ENCODE data around the gene IFI30. TPM values are rescaled to one million over a fixed set of nuclear protein-coding genes. Genes with fewer than 3 reads are reported as not detected.

IFI30 gene
- total RNA-seq, 1 donor from 2014 or later = 0.36 TPM

GRCh38 chr19:18130523-18131242 is 42.9 kb upstream of the IFI30 start:
- Mint-ChIP-seq H3K27ac (no peak overlapping the region), H3K36me3 (peaks cover 24% of the 10 kb centered on the region), H3K4me1 (no peaks in the 10 kb centered on the region), H3K9me3 (no peaks in the 10 kb centered on the region), H3K4me3 (no peak overlapping the region), H3K27me3 (ENCODE audit: low read depth) (no peaks in the 10 kb centered on the region)
- no peak for DNase-seq (ENCODE audit: low spot score in 2 of 2, unreplicated experiment in 2 of 2)
- no peak for TF ChIP-seq CTCF (IDR thresholded peaks at IDR 0.05; ENCODE audit: unreplicated experiment)

- no peak for DNase-seq (ENCODE audit: low spot score in 2 of 2, unreplicated experiment in 2 of 2)
- Mint-ChIP-seq H3K27me3 (ENCODE audit: low read depth) (no peaks in the 10 kb centered on the region), H3K4me3 (no peak overlapping the region), H3K9me3 (no peaks in the 10 kb centered on the region), H3K4me1 (no peaks in the 10 kb centered on the region), H3K36me3 (peaks cover 24% of the 10 kb centered on the region), H3K27ac (no peak overlapping the region)
- TF ChIP-seq CTCF (IDR thresholded peaks at IDR 0.05; ENCODE audit: unreplicated experiment) = no peak
Observed at GRCh38 chr19:18131841-18132596, 41.6 kb upstream of the IFI30 start.

- no peak for TF ChIP-seq CTCF (IDR thresholded peaks at IDR 0.05; ENCODE audit: unreplicated experiment)
- DNase-seq (ENCODE audit: low spot score in 2 of 2, unreplicated experiment in 2 of 2) = no peak
- H3K36me3 Mint-ChIP-seq = peaks cover 25% of the 10 kb centered on the region
Observed at GRCh38 chr19:18135712-18136584, 37.7 kb upstream of the IFI30 start.

DNA sequence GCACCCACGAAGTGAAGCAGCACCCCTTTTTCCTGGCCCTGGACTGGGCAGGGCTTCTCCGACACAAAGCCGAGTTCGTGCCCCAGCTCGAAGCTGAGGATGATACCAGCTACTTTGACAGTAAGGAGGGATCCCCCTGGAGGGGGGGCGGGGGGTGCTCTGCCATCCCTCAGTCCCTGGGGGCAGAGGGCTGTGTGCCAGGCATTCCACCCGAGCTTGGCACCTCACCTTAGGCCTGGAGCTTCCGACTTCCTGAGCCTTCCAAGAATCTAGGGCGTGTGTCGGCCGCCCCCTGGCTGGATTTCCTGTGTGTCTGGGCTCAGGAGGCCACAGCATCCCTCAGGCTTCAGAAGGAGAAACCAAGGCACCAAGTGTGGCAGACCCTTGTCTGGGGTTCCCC is 36.4 kb upstream of the IFI30 start:
- DNase-seq (ENCODE audit: low spot score in 2 of 2, unreplicated experiment in 2 of 2) = no peak
- no peak overlapping the region for H3K27ac Mint-ChIP-seq
- no peak for TF ChIP-seq CTCF (IDR thresholded peaks at IDR 0.05; ENCODE audit: unreplicated experiment)
- no peaks in the 10 kb centered on the region for H3K4me1 Mint-ChIP-seq
- no peak overlapping the region for H3K4me3 Mint-ChIP-seq
- no peaks in the 10 kb centered on the region for H3K27me3 Mint-ChIP-seq (ENCODE audit: low read depth)
- H3K36me3 Mint-ChIP-seq = peaks cover 25% of the 10 kb centered on the region
- H3K9me3 Mint-ChIP-seq = peaks cover 3% of the 10 kb centered on the region

More at GRCh38 chr19:18135712-18136584, 37.7 kb upstream of the IFI30 start:
- H3K27ac Mint-ChIP-seq = no peak overlapping the region
- no peaks in the 10 kb centered on the region for H3K27me3 Mint-ChIP-seq (ENCODE audit: low read depth)
- peaks cover 3% of the 10 kb centered on the region for H3K9me3 Mint-ChIP-seq
- no peaks in the 10 kb centered on the region for H3K4me1 Mint-ChIP-seq
- H3K4me3 Mint-ChIP-seq = no peak overlapping the region

GRCh38 chr19:18137657-18138339 is 35.8 kb upstream of the IFI30 start:
- no peak for DNase-seq (ENCODE audit: low spot score in 2 of 2, unreplicated experiment in 2 of 2)
- no peak overlapping the region for H3K4me3 Mint-ChIP-seq
- no peaks in the 10 kb centered on the region for H3K4me1 Mint-ChIP-seq
- H3K27me3 Mint-ChIP-seq (ENCODE audit: low read depth) = no peaks in the 10 kb centered on the region
- H3K27ac Mint-ChIP-seq = no peak overlapping the region
- H3K36me3 Mint-ChIP-seq = peaks cover 22% of the 10 kb centered on the region
- TF ChIP-seq CTCF (IDR thresholded peaks at IDR 0.05; ENCODE audit: unreplicated experiment) = no peak
- H3K9me3 Mint-ChIP-seq = peaks cover 3% of the 10 kb centered on the region
